Trophoblast cell (in vitro differentiated cells and primary cell): Measurements from ENCODE around the gene ORC5.

ENCODE experiments used
- DNase-seq, 2 donors: peaks; one replicate each; pipeline ENCODE4 v3.0.0-alpha.2; 2016
- H2AFZ ChIP-seq: 2 replicates; pipeline ENCODE4 v1.6.1; 2013; ENCODE audit warnings: low read length, moderate library complexity, mild to moderate bottlenecking; ENCODE audit not compliant: insufficient read depth, poor library complexity
- H2AK5ac ChIP-seq: 2 replicates; pipeline ENCODE4 v1.6.1; 2013; ENCODE audit warnings: mild to moderate bottlenecking, low read length
- H2BK120ac ChIP-seq: 2 replicates; pipeline ENCODE4 v1.6.1; 2013; ENCODE audit warnings: low read length, mild to moderate bottlenecking, moderate library complexity; ENCODE audit not compliant: insufficient read depth, poor library complexity
- H2BK12ac ChIP-seq: 2 replicates; pipeline ENCODE4 v1.6.1; 2013; ENCODE audit warnings: mild to moderate bottlenecking, low read length, moderate library complexity
- H2BK5ac ChIP-seq: 2 replicates; pipeline ENCODE4 v1.6.1; 2013; ENCODE audit warnings: low read length, low read depth, moderate library complexity, mild to moderate bottlenecking; ENCODE audit not compliant: poor library complexity
- H3K14ac ChIP-seq: 2 replicates; pipeline ENCODE4 v1.6.1; 2013; ENCODE audit warnings: mild to moderate bottlenecking, low read length
- H3K18ac ChIP-seq: 2 replicates; pipeline ENCODE4 v1.6.1; 2013; ENCODE audit warnings: mild to moderate bottlenecking, low read length
- H3K23ac ChIP-seq: 2 replicates; pipeline ENCODE4 v1.6.1; 2013; ENCODE audit warnings: low read length
- H3K27ac ChIP-seq: 2 replicates; pipeline ENCODE4 v1.5.1; 2013; ENCODE audit warnings: low read depth, mild to moderate bottlenecking, inconsistent platforms, low read length, moderate library complexity
- H3K27me3 ChIP-seq: 2 replicates; pipeline ENCODE4 v1.6.1; 2013; ENCODE audit warnings: inconsistent platforms, mild to moderate bottlenecking, low read length, moderate library complexity; ENCODE audit not compliant: insufficient read depth
- H3K36me3 ChIP-seq, 2 experiments: 1 replicate in 1 of 2; 2 replicates in 1 of 2; pipeline ENCODE4 v1.6.1; 2013; ENCODE audit warnings: low read length in 2 of 2, mild to moderate bottlenecking in 2 of 2, moderate library complexity in 1 of 2; ENCODE audit not compliant: insufficient read depth in 2 of 2, control insufficient read depth in 1 of 2
- H3K4ac ChIP-seq: 2 replicates; pipeline ENCODE4 v1.6.1; 2013; ENCODE audit warnings: low read depth, mild to moderate bottlenecking, low read length, moderate library complexity
- H3K4me1 ChIP-seq, 2 experiments: 1 replicate in 1 of 2; 2 replicates in 1 of 2; pipeline ENCODE4 v1.6.1; 2013; ENCODE audit warnings: low read length in 2 of 2, mild to moderate bottlenecking in 2 of 2, moderate library complexity in 1 of 2; ENCODE audit not compliant: insufficient read depth in 2 of 2, control insufficient read depth in 1 of 2
- H3K4me2 ChIP-seq: 2 replicates; pipeline ENCODE4 v1.6.1; 2013; ENCODE audit warnings: inconsistent platforms, mild to moderate bottlenecking, low read length, moderate library complexity
- H3K4me3 ChIP-seq: 2 replicates; pipeline ENCODE4 v1.5.1; 2013; ENCODE audit warnings: mild to moderate bottlenecking, low read depth, low read length, inconsistent platforms
- H3K79me1 ChIP-seq: one replicate; pipeline ENCODE4 v1.6.1; 2013; ENCODE audit warnings: low read length
- H3K79me2 ChIP-seq: 2 replicates; pipeline ENCODE4 v1.6.1; 2013; ENCODE audit warnings: low read length, mild to moderate bottlenecking; ENCODE audit not compliant: control insufficient read depth, insufficient read depth, poor library complexity
- H3K9ac ChIP-seq: 2 replicates; pipeline ENCODE4 v1.6.1; 2013; ENCODE audit warnings: mild to moderate bottlenecking, low read length
- H3K9me3 ChIP-seq: 2 replicates; pipeline ENCODE4 v1.6.1; 2013; ENCODE audit warnings: low read depth, mild to moderate bottlenecking, control low read depth, inconsistent platforms, low read length; ENCODE audit not compliant: insufficient read depth
- H4K12ac ChIP-seq: 2 replicates; pipeline ENCODE4 v1.6.1; 2013; ENCODE audit warnings: low read depth, mild to moderate bottlenecking, low read length, moderate library complexity
- H4K8ac ChIP-seq: 2 replicates; pipeline ENCODE4 v1.6.1; 2013; ENCODE audit warnings: low read depth, mild to moderate bottlenecking, low read length, moderate library complexity
- H4K91ac ChIP-seq: one replicate; pipeline ENCODE4 v1.6.1; 2013; ENCODE audit warnings: low read depth, mild to moderate bottlenecking, low read length, moderate library complexity
- WGBS: extraction: QIAGEN DNeasy Blood & Tissue Kit; methylation state at CpG from one replicate; pipeline ENCODE4 v1.1.7; 2013; ENCODE audit warnings: missing lambda C conversion rate; ENCODE audit not compliant: insufficient read length, insufficient coverage; ENCODE audit errors: extremely low coverage; 5-methylcytosine and 5-hydroxymethylcytosine counted together

Gene ORC5

DNA sequence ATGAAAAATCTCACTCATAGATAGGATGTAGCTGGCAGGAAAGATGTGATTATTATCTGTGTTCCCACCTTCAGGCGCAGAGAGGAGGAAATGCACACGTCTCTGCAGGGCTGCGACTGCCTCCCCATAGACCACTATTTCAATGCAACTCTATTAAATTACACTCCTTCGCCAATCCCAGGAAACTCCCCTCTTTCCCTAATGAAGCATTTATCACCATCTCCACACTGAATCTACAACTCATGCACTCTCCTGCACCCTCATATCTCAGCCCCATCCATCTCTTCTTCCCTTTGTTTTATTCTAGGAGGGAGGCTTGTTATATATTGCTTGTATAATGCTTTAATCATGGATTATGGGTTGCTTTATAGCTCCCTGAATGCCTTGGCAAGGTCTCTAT is 116.6 kb downstream of the ORC5 start:
- Histone ChIP-seq H3K4me1 (no peaks in the 10 kb centered on the region), H2AFZ (no peak overlapping the region), H3K27ac (no peak overlapping the region), H3K79me1 (no peaks in the 10 kb centered on the region), H2BK12ac (no peak overlapping the region), H3K9me3 (no peaks in the 10 kb centered on the region), H3K4ac (no peak overlapping the region), H3K14ac (no peak overlapping the region), H3K4me3 (no peak overlapping the region), H3K36me3 (no peaks in the 10 kb centered on the region), H4K12ac (no peak overlapping the region), H2BK120ac (no peak overlapping the region), H4K91ac (no peak overlapping the region), H3K27me3 (no peaks in the 10 kb centered on the region), H3K79me2 (no peaks in the 10 kb centered on the region), H3K23ac (no peak overlapping the region), H3K9ac (no peak overlapping the region), H3K4me2 (no peak overlapping the region), H2BK5ac (no peak overlapping the region), H3K18ac (no peak overlapping the region), H4K8ac (no peak overlapping the region), H2AK5ac (no peak overlapping the region)
- WGBS: 100% methylated on average over 1 of the region's 4 CpGs
- DNase-seq: no peak

DNA sequence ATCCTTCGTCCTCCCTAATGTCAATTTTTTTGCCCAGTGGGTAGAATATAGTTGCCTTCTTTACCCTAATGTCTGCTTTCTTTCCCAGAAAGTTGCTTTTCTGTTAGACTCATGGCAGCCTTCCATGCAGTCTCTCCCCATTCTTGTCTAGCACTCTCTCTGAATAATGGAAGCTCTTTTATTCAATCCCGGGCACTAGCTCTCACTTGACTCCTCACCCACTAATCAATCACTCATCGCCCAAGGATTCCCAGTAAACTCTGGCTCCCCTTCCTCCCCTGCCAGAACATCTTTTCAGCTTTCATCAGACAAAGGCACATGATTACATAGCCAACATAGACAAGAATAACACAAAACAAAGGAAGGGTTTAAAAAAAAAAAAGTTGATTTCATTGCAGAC is 118.2 kb downstream of the ORC5 start:
- H2BK12ac ChIP-seq: no peak overlapping the region
- no peaks in the 10 kb centered on the region for H3K4me1 ChIP-seq
- no peaks in the 10 kb centered on the region for H3K27me3 ChIP-seq
- no peak overlapping the region for H3K14ac ChIP-seq
- no peaks in the 10 kb centered on the region for H3K9me3 ChIP-seq
- no CpG with 5 or more reads among the region's 3 CpGs for WGBS
- H2AFZ ChIP-seq: no peak overlapping the region
- no peaks in the 10 kb centered on the region for H3K79me1 ChIP-seq
- no peak overlapping the region for H3K18ac ChIP-seq
- H2BK5ac ChIP-seq: no peak overlapping the region
- no peak overlapping the region for H2BK120ac ChIP-seq
- H4K91ac ChIP-seq: no peak overlapping the region
- H3K4me3 ChIP-seq: no peak overlapping the region
- no peak overlapping the region for H3K23ac ChIP-seq
- no peak overlapping the region for H3K27ac ChIP-seq
- H4K8ac ChIP-seq: no peak overlapping the region
- no peak for DNase-seq
- H3K79me2 ChIP-seq: no peaks in the 10 kb centered on the region
- no peak overlapping the region for H3K4ac ChIP-seq
- H3K4me2 ChIP-seq: no peak overlapping the region
- no peak overlapping the region for H4K12ac ChIP-seq
- no peak overlapping the region for H2AK5ac ChIP-seq
- no peak overlapping the region for H3K9ac ChIP-seq
- no peaks in the 10 kb centered on the region for H3K36me3 ChIP-seq

DNA sequence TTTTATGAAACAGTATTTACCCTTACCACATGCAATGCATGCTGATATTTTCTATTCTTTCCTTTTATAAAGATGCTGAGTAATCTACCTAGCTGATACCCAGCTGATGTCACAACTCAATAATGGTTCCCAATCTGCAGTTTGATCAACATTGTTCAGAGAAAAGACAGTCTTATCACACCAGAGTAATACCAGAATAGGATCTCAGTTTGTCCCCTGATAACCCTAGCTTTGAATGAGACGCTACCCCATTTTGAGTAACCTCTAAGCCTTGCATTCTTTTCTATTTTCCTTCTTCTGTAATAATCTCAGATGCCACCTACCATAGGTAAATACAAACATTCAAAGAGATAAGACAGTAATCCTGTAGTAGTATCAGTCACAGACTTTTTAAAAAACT is 118.8 kb downstream of the ORC5 start:
- no CpG with 5 or more reads among the region's 1 CpG for WGBS
- no peak overlapping the region for H3K9ac ChIP-seq

More for the DNA sequence above, 118.8 kb downstream of the ORC5 start:
- H3K14ac ChIP-seq: no peak overlapping the region
- no peaks in the 10 kb centered on the region for H3K4me1 ChIP-seq
- DNase-seq: no peak
- no peaks in the 10 kb centered on the region for H3K79me2 ChIP-seq
- H2AFZ ChIP-seq: no peak overlapping the region
- no peak overlapping the region for H4K8ac ChIP-seq
- no peak overlapping the region for H4K12ac ChIP-seq
- H3K4me2 ChIP-seq: no peak overlapping the region
- H2AK5ac ChIP-seq: no peak overlapping the region
- H3K4me3 ChIP-seq: no peak overlapping the region
- no peak overlapping the region for H4K91ac ChIP-seq
- no peaks in the 10 kb centered on the region for H3K9me3 ChIP-seq
- H3K18ac ChIP-seq: no peak overlapping the region
- H2BK12ac ChIP-seq: no peak overlapping the region
- no peak overlapping the region for H2BK5ac ChIP-seq
- no peaks in the 10 kb centered on the region for H3K27me3 ChIP-seq
- no peak overlapping the region for H2BK120ac ChIP-seq
- no peak overlapping the region for H3K4ac ChIP-seq
- H3K79me1 ChIP-seq: no peaks in the 10 kb centered on the region
- no peaks in the 10 kb centered on the region for H3K36me3 ChIP-seq
- H3K27ac ChIP-seq: no peak overlapping the region
- no peak overlapping the region for H3K23ac ChIP-seq
